ENCODE measurements around the gene SENP5.

GRCh38 chr3:196947136-196947859 is 79.6 kb downstream of the SENP5 start:
- TF ChIP-seq, protein P1, sequence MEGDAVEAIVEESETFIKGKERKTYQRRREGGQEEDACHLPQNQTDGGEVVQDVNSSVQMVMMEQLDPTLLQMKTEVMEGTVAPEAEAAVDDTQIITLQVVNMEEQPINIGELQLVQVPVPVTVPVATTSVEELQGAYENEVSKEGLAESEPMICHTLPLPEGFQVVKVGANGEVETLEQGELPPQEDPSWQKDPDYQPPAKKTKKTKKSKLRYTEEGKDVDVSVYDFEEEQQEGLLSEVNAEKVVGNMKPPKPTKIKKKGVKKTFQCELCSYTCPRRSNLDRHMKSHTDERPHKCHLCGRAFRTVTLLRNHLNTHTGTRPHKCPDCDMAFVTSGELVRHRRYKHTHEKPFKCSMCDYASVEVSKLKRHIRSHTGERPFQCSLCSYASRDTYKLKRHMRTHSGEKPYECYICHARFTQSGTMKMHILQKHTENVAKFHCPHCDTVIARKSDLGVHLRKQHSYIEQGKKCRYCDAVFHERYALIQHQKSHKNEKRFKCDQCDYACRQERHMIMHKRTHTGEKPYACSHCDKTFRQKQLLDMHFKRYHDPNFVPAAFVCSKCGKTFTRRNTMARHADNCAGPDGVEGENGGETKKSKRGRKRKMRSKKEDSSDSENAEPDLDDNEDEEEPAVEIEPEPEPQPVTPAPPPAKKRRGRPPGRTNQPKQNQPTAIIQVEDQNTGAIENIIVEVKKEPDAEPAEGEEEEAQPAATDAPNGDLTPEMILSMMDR (IDR thresholded peaks at IDR 0.05) = no peak
- TF ChIP-seq POLR2A (IDR thresholded peaks at IDR 0.05) (no peak), POLR2AphosphoS5 (IDR thresholded peaks at IDR 0.05) (no peak)

Measured in prostate gland (tissue), 2 donors.